Upper lobe of left lung (tissue), 6 donors: ENCODE results near the gene ABCF1. TPM values are rescaled to one million over a fixed set of nuclear protein-coding genes. Genes with fewer than 3 reads are reported as not detected.
"Not testable (repeated sequence)": the region's sequence is repeated elsewhere in the genome, so short reads cannot be mapped to it uniquely, and the experiment has no call there.

Source experiments
- ATAC-seq, 2 donors: fragments of 200-7000 bp; cut with Tn5 transposase; one replicate each; pipeline ENCODE4 v1.9.1; 2022; ENCODE audit warnings: mild to moderate bottlenecking in 2 of 2, moderate library complexity in 2 of 2; ENCODE audit not compliant: low FRiP score in 2 of 2
- DNase-seq, 2 donors: peaks; one replicate each; pipeline ENCODE4 v3.0.0-alpha.2; 2019 to 2020
- H3K27ac ChIP-seq, 4 donors: fragments of 200-600 bp; sonication (generic); one replicate each; pipeline ENCODE4 v1.5.1; 2016 to 2019
- H3K27me3 ChIP-seq, 4 donors: fragments of 200-600 bp; sonication (generic); one replicate each; pipeline ENCODE4 v1.5.1; 2017 to 2019
- H3K36me3 ChIP-seq, 4 donors: fragments of 200-600 bp; sonication (generic); one replicate each; pipeline ENCODE4 v1.5.1; 2016 to 2019
- H3K4me1 ChIP-seq, 4 donors: fragments of 200-600 bp; sonication (generic); one replicate each; pipeline ENCODE4 v1.5.1; 2018 to 2019
- H3K4me3 ChIP-seq, 4 donors: fragments of 200-600 bp; sonication (generic); one replicate each; pipeline ENCODE4 v1.5.1; 2017 to 2019; ENCODE audit warnings: mild to moderate bottlenecking in 2 of 4, moderate library complexity in 1 of 4
- H3K9me3 ChIP-seq, 4 donors: fragments of 200-600 bp; sonication (generic); one replicate each; pipeline ENCODE4 v1.5.1; 2018 to 2019
- CTCF ChIP-seq, 6 experiments: fragments of 450-650 bp in 4 of 6; fragments of 200-600 bp in 2 of 6; sonication (generic) in 2 of 6; IDR thresholded peaks; one replicate each; pipeline ENCODE4 v1.5.1; 2016 to 2019; ENCODE audit warnings: antibody characterized with exemption in 6 of 6
- EP300 ChIP-seq, 4 donors: sonication (generic); formaldehyde crosslinking; IDR thresholded peaks; one replicate each; pipeline ENCODE4 v1.5.1; 2017; ENCODE audit warnings: antibody characterized with exemption in 4 of 4, control low read depth in 2 of 4
- POLR2A ChIP-seq, 4 donors: fragments of 450-650 bp; IDR thresholded peaks; one replicate each; pipeline ENCODE4 v1.5.1; 2016 to 2017; ENCODE audit warnings: antibody characterized with exemption in 4 of 4, mild to moderate bottlenecking in 2 of 4
- POLR2AphosphoS5 ChIP-seq, 2 donors: sonication (generic); formaldehyde crosslinking; IDR thresholded peaks; one replicate each; pipeline ENCODE4 v1.5.1; 2017; ENCODE audit warnings: antibody characterized with exemption in 2 of 2
- WGBS, 2 donors: methylation state at CpG; one replicate each; pipeline ENCODE4 v1.1.5; 2017 to 2018; 5-methylcytosine and 5-hydroxymethylcytosine counted together
- total RNA-seq, 6 donors: library from RNA; depleted of rRNA in 4 of 6; stranded (reverse); fragments of >200 nt in 4 of 6; gene quantifications; one replicate each; pipeline versions ENCODE4 v1.1.0 to v1.2.1, GENCODE V29; 2016 to 2021
- donor health status: DM: no; HTN: no; CAD: no; lungs with moderate emphysema.
- donor health status: DM: no; HTN: yes; CAD: no; lungs with severe emphysema.

ABCF1 gene
- 10 to 100 TPM; 41.2 to 57.6 (median 52.9) TPM for total RNA-seq

DNA sequence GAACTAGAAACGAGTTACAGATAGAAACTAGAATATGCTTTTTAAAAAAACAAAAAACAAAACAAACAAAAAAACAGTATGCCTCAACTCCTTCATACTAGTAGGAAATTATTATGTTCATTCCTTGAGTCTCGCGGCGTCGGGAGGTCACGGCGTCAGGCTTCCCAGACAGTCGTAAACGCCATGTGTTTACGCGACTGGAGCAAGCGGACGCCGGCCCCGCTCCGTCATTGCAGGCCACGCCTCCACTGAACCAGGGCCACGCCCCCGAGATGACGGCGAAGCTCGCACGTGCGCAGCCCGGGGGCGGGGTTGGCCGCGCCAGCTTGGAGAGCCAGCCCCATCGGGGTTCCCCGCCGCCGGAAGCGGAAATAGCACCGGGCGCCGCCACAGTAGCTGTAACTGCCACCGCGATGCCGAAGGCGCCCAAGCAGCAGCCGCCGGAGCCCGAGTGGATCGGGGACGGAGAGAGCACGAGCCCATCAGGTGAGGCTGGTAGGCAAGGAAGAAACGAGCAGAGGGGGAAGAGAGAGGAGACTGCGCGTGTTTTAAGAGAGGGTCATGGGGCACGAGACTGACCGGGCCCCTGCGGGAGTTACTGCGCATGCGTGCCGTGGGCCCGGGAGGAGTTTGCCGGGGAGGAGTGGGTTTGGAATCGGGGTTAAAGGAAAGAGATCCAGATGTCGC, at the start of gene ABCF1:
Gene ABCF1 (plus strand): TSS at position 368 of the 687 bp plus-strand sequence. CDS start 46 bp downstream, at position 414.
- peak; percentile 100 for ATAC-seq
- H3K27me3 ChIP-seq = no peaks in the 10 kb centered on the region
- no peaks in the 10 kb centered on the region for H3K36me3 ChIP-seq
- peaks cover 32 to 43% (median 36%) of the 10 kb centered on the region in 4 donors for H3K4me1 ChIP-seq
- 0 to 1% methylated on average over 39 to 45 of the region's 59 CpGs for WGBS, 2 donors
- H3K27ac ChIP-seq = peak within 1 kb of the TSS; percentile 89 to 94 (median 90)
- no peaks in the 10 kb centered on the region for H3K9me3 ChIP-seq
- TF ChIP-seq CTCF (IDR thresholded peaks at IDR 0.05) = peak in 2 of 6 experiments; percentile 2 to 21
- TF ChIP-seq POLR2AphosphoS5 (IDR thresholded peaks at IDR 0.05) = peak; percentile 92
- peak in 3 of 4 donors; percentile 68 to 83 (median 69) for TF ChIP-seq POLR2A (IDR thresholded peaks at IDR 0.05)
- TF ChIP-seq EP300 (IDR thresholded peaks at IDR 0.05) = peak in 1 of 4 donors; percentile 52
- peak within 1 kb of the TSS; percentile 70 to 84 (median 72) for H3K4me3 ChIP-seq
- peak; percentile 98 to 100 for DNase-seq

DNA sequence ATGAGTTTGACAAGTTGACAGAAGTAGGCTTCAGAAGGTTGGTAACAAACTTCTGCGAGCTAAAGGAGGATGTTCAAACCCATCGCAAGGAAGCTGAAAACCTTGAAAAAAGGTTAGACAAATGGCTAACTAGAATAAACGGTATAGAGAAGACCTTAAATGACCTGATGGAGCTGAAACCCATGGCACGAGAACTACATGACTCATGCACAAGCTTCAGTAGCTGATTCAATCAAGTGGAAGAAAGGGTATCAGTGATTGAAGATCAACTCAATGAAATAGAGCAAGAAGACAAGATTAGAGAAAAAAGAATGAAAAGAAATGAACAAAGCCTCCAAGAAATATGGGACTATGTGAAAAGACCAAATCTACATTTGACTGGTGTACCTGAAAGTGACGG, 49.3 kb upstream of the ABCF1 start:
- not testable (repeated sequence) for ATAC-seq, H3K9me3 ChIP-seq, H3K27me3 ChIP-seq, DNase-seq, H3K36me3 ChIP-seq, H3K4me3 ChIP-seq
- H3K27ac ChIP-seq = peak overlapping the region in 3 of 4 donors; percentile 71 to 86 (median 84)
- H3K4me1 ChIP-seq = peaks cover 16 to 28% (median 20%) of the 10 kb centered on the region in 4 donors
- 88 to 90% methylated on average over 5 of the region's 5 CpGs for WGBS, 2 donors

DNA sequence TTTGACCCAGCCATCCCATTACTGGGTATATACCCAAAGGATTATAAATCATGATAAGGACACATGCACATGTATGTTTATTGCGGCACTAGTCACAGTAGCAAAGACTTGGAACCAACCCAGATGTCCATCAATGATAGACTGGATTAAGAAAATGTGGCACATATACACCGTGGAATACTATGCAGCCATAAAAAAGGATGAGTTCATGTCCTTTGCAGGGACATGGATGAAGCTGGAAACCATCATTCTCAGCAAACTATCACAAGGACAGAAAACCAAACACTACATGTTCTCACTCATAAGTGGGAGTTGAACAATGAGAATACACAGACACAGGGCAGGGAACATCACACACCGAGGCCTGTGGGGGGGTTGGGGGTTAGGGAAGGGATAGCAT, 44.8 kb upstream of the ABCF1 start:
- DNase-seq, H3K9me3 ChIP-seq, H3K27ac ChIP-seq, ATAC-seq, H3K4me3 ChIP-seq, H3K27me3 ChIP-seq, H3K36me3 ChIP-seq: not testable (repeated sequence)
- H3K4me1 ChIP-seq = peaks cover 2 to 24% (median 13%) of the 10 kb centered on the region in 4 donors
- WGBS, 2 donors = 96 to 99% methylated on average over 3 of the region's 3 CpGs

GRCh38 chr6:30529349-30529875, 41.8 kb upstream of the ABCF1 start:
- not testable (repeated sequence) for H3K4me3 ChIP-seq
- WGBS, 2 donors = 68 to 72% methylated on average over 12 to 17 of the region's 17 CpGs
- peak in 1 of 2 donors; percentile 36 for ATAC-seq

DNA sequence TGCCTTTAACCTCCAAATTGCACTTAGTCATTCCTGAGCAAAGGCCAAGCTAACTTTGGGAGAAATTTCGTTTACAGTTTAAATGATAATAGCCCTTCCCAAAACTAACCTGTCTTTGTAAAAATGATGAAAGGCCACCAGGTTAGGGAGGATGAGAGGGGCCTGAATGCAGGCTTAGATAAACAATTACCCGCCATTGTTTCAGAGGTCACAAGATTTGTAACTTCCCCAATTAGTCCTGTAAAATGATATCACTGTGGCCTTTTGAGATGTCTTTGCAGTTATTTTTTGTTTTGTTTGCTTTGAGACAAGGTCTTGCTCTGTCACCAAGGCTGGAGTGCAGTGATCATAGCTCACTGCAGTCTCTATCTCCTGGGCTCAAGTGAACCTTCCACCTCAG, 41.2 kb upstream of the ABCF1 start:
- WGBS, 2 donors = 50% methylated on average over 2 of the region's 2 CpGs
- no peaks in the 10 kb centered on the region for H3K27me3 ChIP-seq
- peak overlapping the region; percentile 37 to 83 (median 72) for H3K27ac ChIP-seq
- no peaks in the 10 kb centered on the region for H3K9me3 ChIP-seq
- no peak for DNase-seq
- no peak for ATAC-seq
- TF ChIP-seq EP300 (IDR thresholded peaks at IDR 0.05) (no peak), CTCF (IDR thresholded peaks at IDR 0.05) (no peak), POLR2A (IDR thresholded peaks at IDR 0.05) (no peak), POLR2AphosphoS5 (IDR thresholded peaks at IDR 0.05) (no peak)
- H3K4me1 ChIP-seq = peaks cover 7 to 33% (median 27%) of the 10 kb centered on the region in 4 donors
- no peak overlapping the region for H3K4me3 ChIP-seq
- H3K36me3 ChIP-seq = no peaks in the 10 kb centered on the region

More at GRCh38 chr6:30529349-30529875, 41.8 kb upstream of the ABCF1 start:
- Histone ChIP-seq H3K4me1 (peaks cover 7 to 33% (median 27%) of the 10 kb centered on the region in 4 donors), H3K27ac (peak overlapping the region; percentile 37 to 83 (median 72))
- peak in 1 of 2 donors; percentile 57 for DNase-seq
- not testable (repeated sequence) for H3K27me3 ChIP-seq, H3K36me3 ChIP-seq, H3K9me3 ChIP-seq

GRCh38 chr6:30533460-30534294, 37.6 kb upstream of the ABCF1 start:
- 59 to 64% methylated on average over 15 of the region's 15 CpGs for WGBS, 2 donors
- TF ChIP-seq CTCF (IDR thresholded peaks at IDR 0.05) (no peak), EP300 (IDR thresholded peaks at IDR 0.05) (peak in 2 of 4 donors; percentile 76 to 89), POLR2A (IDR thresholded peaks at IDR 0.05) (no peak)
- ATAC-seq (no peak), DNase-seq (no peak)
- H3K36me3 ChIP-seq = no peaks in the 10 kb centered on the region
- peaks cover 7 to 22% (median 19%) of the 10 kb centered on the region in 4 donors for H3K4me1 ChIP-seq
- H3K27ac ChIP-seq = peak overlapping the region; percentile 67 to 83 (median 71)
- no peaks in the 10 kb centered on the region for H3K27me3 ChIP-seq
- no peaks in the 10 kb centered on the region for H3K9me3 ChIP-seq
- peak overlapping the region in 1 of 4 donors; percentile 16 for H3K4me3 ChIP-seq
